ENCODE data around the gene ZNF335. TPM values are rescaled to one million over a fixed set of nuclear protein-coding genes. Genes with fewer than 3 reads are reported as not detected.

Gene ZNF335
- total and polyA plus RNA-seq, 2 of the 13 experiments (the other 11 are each of a cell fraction or from before 2014, with no cell fraction given), result 9.7 to 13.7 TPM

GRCh38 chr20:45926731-45927070, 45.3 kb downstream of the ZNF335 start (continued):
- no peak for TF ChIP-seq FIP1L1 (IDR thresholded peaks at IDR 0.05; ENCODE audit: borderline replicate concordance, insufficient read depth, low read depth, low read length)
- peak; percentile 73; the same call in 1 of the 2 replicates for TF ChIP-seq ZNF891 (CRISPR knock-in tag; IDR thresholded peaks at IDR 0.05)
- no peak for TF ChIP-seq NCOA2 (CRISPR knock-in tag; IDR thresholded peaks at IDR 0.05)
- TF ChIP-seq ETV6 (CRISPR knock-in tag; conservative IDR thresholded peaks at IDR 0.05), result peak; percentile 25; the same call in 1 of the 2 replicates
- peak; percentile 58; the same call in 1 of the 2 replicates for TF ChIP-seq EEA1 (CRISPR knock-in tag; IDR thresholded peaks at IDR 0.05; ENCODE audit: borderline replicate concordance)

- BruUV-seq (replicated peaks), result no TSS peak
- intact Hi-C loops (cut with micrococcal nuclease; ENCODE audit: unreplicated experiment) (loop anchor here (2.0 kb wide), 2 partner anchors 17 to 35 kb away; partner anchors contain the start of genes CTSA and NEURL2), in situ Hi-C loops (cut with HindIII; ENCODE audit: extremely low pct_ligation_motif_present, low pct_unique_long_range_greater_than_20kb) (no loop called here)
- ATAC-seq (peak; percentile 19), FAIRE-seq (no peak), DNase-seq (ENCODE audit: low spot score) (peak; percentile 58)
- no peaks in the 10 kb centered on the region for H3K79me2 ChIP-seq (ENCODE audit: insufficient read depth, low read length)
- no peaks in the 10 kb centered on the region for H3K9me3 ChIP-seq (ENCODE audit: low read length)
- H3K4me1 ChIP-seq (ENCODE audit: insufficient read depth, low read length), result peaks cover 79% of the 10 kb centered on the region
- CTCF ChIA-PET (ENCODE audit: low intra/inter-chr PET ratio, low total read pairs), result no interaction called here
- H3K27me3 ChIP-seq (ENCODE audit: control insufficient read depth in 1 of 2, insufficient read depth in 2 of 2, low read length in 2 of 2), result no peaks in the 10 kb centered on the region; a peak in 1 of 5 replicates
- H3K36me3 ChIP-seq (replicated peaks in 1 of 2; ENCODE audit: control insufficient read depth in 1 of 2, insufficient read depth in 2 of 2, low read length in 2 of 2), result no peaks in the 10 kb centered on the region
- H3K9ac ChIP-seq (ENCODE audit: insufficient read depth, low read depth, low read length), result peak overlapping the region; percentile 20
- peak overlapping the region; percentile 68 for H3K4me2 ChIP-seq (ENCODE audit: low read depth, low read length)
- 3% methylated on average over 9 of the region's 9 CpGs for WGBS (ENCODE audit: low lambda C conversion rate)
- H4K20me1 ChIP-seq (ENCODE audit: insufficient read depth, low read length), result no peaks in the 10 kb centered on the region
- no peak overlapping the region for H2AFZ ChIP-seq (ENCODE audit: low read length)
- peak overlapping the region; percentile 41 for H3K27ac ChIP-seq (ENCODE audit: extremely low read length, insufficient read depth, low read length)
- POLR2A ChIA-PET, result interaction anchor here (0.6 to 6.0 kb wide), 15 partner anchors 8 to 749 kb away, joined by 3 to 100 read pairs (median 11); partner anchors contain the start of genes ACOT8, CTSA, NEURL2 and PCIF1
- H3K4me3 ChIP-seq (replicated peaks in 1 of 3; ENCODE audit: insufficient read depth in 1 of 3, low read depth in 2 of 3, low read length in 3 of 3), result peak overlapping the region in 1 of 3 experiments; percentile 51; a peak in 2 of 6 replicates
- TF ChIP-seq ATF7 (IDR thresholded peaks at IDR 0.05) (no peak), ATF7 (CRISPR knock-in tag; IDR thresholded peaks at IDR 0.05) (no peak), SIX1 (CRISPR knock-in tag; IDR thresholded peaks at IDR 0.05; ENCODE audit: borderline replicate concordance) (no peak), ELF1 (CRISPR knock-in tag; IDR thresholded peaks at IDR 0.05) (no peak), GABPB1 (CRISPR knock-in tag; IDR thresholded peaks at IDR 0.05) (no peak), ELF4 (CRISPR knock-in tag; IDR thresholded peaks at IDR 0.05; ENCODE audit: borderline replicate concordance) (no peak), ZNF12 (CRISPR knock-in tag; IDR thresholded peaks at IDR 0.05) (no peak), ETV6 (CRISPR knock-in tag; conservative IDR thresholded peaks at IDR 0.05) (no peak), NFKBIZ (CRISPR knock-in tag; IDR thresholded peaks at IDR 0.05) (no peak), NR2F6 (IDR thresholded peaks at IDR 0.05) (no peak), NR2F6 (CRISPR knock-in tag; IDR thresholded peaks at IDR 0.05) (no peak), PRDM4 (CRISPR knock-in tag; IDR thresholded peaks at IDR 0.05; ENCODE audit: borderline replicate concordance) (no peak)
- TF ChIP-seq, protein P1, sequence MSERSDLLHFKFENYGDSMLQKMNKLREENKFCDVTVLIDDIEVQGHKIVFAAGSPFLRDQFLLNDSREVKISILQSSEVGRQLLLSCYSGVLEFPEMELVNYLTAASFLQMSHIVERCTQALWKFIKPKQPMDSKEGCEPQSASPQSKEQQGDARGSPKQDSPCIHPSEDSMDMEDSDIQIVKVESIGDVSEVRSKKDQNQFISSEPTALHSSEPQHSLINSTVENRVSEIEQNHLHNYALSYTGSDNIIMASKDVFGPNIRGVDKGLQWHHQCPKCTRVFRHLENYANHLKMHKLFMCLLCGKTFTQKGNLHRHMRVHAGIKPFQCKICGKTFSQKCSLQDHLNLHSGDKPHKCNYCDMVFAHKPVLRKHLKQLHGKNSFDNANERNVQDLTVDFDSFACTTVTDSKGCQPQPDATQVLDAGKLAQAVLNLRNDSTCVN (CRISPR knock-in tag; IDR thresholded peaks at IDR 0.05; ENCODE audit: borderline replicate concordance), result peak; percentile 11; the same call in 1 of the 2 replicates
These were observed 46.0 kb downstream of the ZNF335 start for GRCh38 chr20:45925821-45926506.

All from HepG2 (cell line).